Measurements from ENCODE around the gene RNF115. TPM values are rescaled to one million over a fixed set of nuclear protein-coding genes. Genes with fewer than 3 reads are reported as not detected.
"Not testable (repeated sequence)": the region's sequence is repeated elsewhere in the genome, so short reads cannot be mapped to it uniquely, and the experiment has no call there.

RNF115 gene
- total RNA-seq, 2 experiments from 2014 or later: 10.1 TPM

GRCh38 chr1:145849356-145850160 is 25.7 kb upstream of the RNF115 start:
- no peak overlapping the region for H3K27ac Mint-ChIP-seq
- DNase-seq: no peak
- intact Hi-C loops (cut with micrococcal nuclease): no loop called here
- CTCF ChIA-PET: interaction anchor here (0.6 to 9.4 kb wide), 10 partner anchors 8 to 183 kb away, joined by 3 to 158 read pairs (median 4); partner anchors contain the start of genes ITGA10, PIAS3, POLR3C and RNF115
- no peaks in the 10 kb centered on the region for H3K27me3 Mint-ChIP-seq
- POLR2A ChIA-PET: interaction anchor here (2.8 kb wide), 1 partner anchor 9 kb away, joined by 13 read pairs; the partner anchor contains the start of gene PIAS3
- H3K9me3 Mint-ChIP-seq: no peaks in the 10 kb centered on the region
- H3K4me3 Mint-ChIP-seq: no peak overlapping the region
- H3K4me1 Mint-ChIP-seq (ENCODE audit: low read depth): peaks cover 11% of the 10 kb centered on the region
- peaks cover 7% of the 10 kb centered on the region for H3K36me3 Mint-ChIP-seq

GRCh38 chr1:145847827-145848226 is 23.9 kb upstream of the RNF115 start:
- H3K4me1 Mint-ChIP-seq (ENCODE audit: low read depth): peaks cover 11% of the 10 kb centered on the region
- H3K4me3 Mint-ChIP-seq: no peak overlapping the region
- H3K36me3 Mint-ChIP-seq: peaks cover 6% of the 10 kb centered on the region
- ChIA-PET POLR2A (interaction anchor here (2.1 to 2.8 kb wide), 2 partner anchors 9 to 11 kb away, joined by 7 to 13 read pairs; partner anchors contain the start of gene PIAS3), CTCF (interaction anchor here (1.1 to 9.4 kb wide), 10 partner anchors 10 to 167 kb away, joined by 3 to 158 read pairs (median 29); partner anchors contain the start of genes ITGA10, PIAS3, POLR3C and RNF115)
- H3K27ac Mint-ChIP-seq: no peak overlapping the region
- intact Hi-C loops (cut with micrococcal nuclease): no loop called here
- no peaks in the 10 kb centered on the region for H3K27me3 Mint-ChIP-seq
- DNase-seq: no peak
- H3K9me3 Mint-ChIP-seq: no peaks in the 10 kb centered on the region

DNA sequence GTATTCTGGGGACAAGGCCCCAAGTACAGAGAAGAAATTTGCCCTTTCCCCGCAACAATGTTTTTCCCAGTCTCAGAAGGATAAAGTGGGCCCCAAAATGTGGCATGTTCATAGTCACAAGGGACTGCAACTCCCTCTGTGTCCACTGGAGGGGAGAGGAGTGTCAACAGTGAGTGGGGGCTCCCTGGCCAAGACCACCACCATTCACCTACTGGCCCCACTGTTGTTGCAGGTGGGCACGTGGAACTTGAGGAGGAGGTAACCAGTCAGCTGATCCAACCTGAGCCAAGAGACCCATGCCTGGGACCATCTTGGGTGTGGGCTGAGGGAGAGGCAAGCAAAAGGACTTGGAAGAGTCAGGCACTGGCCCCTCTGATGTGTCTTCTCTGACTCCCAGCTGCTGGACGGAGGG is 22.3 kb upstream of the RNF115 start:
- intact Hi-C loops (cut with micrococcal nuclease): loop anchor here (1.0 kb wide), 1 partner anchor 167 kb away; no protein-coding TSS in a partner anchor
- ChIA-PET POLR2A (interaction anchor here (0.6 to 2.6 kb wide), 4 partner anchors 9 to 81 kb away, joined by 3 to 19 read pairs (median 9); partner anchors contain the start of genes PIAS3 and RBM8A), CTCF (interaction anchor here (0.9 to 9.4 kb wide), 28 partner anchors 12 to 381 kb away, joined by 3 to 158 read pairs (median 9); partner anchors contain the start of genes ANKRD35, ITGA10, LIX1L and PIAS3)
- Mint-ChIP-seq H3K27ac (peak overlapping the region; percentile 12), H3K4me1 (ENCODE audit: low read depth) (peaks cover 11% of the 10 kb centered on the region), H3K9me3 (no peaks in the 10 kb centered on the region), H3K27me3 (no peaks in the 10 kb centered on the region), H3K36me3 (peaks cover 10% of the 10 kb centered on the region), H3K4me3 (no peak overlapping the region)
- DNase-seq: peak; percentile 53

- intact Hi-C loops (cut with micrococcal nuclease): loop anchor here (1.0 kb wide), 1 partner anchor 168 kb away; no protein-coding TSS in a partner anchor
- ChIA-PET POLR2A (interaction anchor here (0.6 to 2.6 kb wide), 7 partner anchors 9 to 82 kb away, joined by 3 to 19 read pairs (median 4); partner anchors contain the start of genes PIAS3, POLR3C, RBM8A and RNF115), CTCF (interaction anchor here (0.6 to 9.4 kb wide), 49 partner anchors 12 to 380 kb away, joined by 3 to 158 read pairs (median 6); partner anchors contain the start of genes ANKRD34A, ANKRD35, HJV and ITGA10)
- Mint-ChIP-seq H3K4me1 (ENCODE audit: low read depth) (peaks cover 11% of the 10 kb centered on the region), H3K4me3 (no peak within 1 kb of the TSS), H3K27me3 (no peaks in the 10 kb centered on the region), H3K9me3 (no peaks in the 10 kb centered on the region), H3K36me3 (peaks cover 15% of the 10 kb centered on the region), H3K27ac (peak within 1 kb of the TSS; percentile 12)
- DNase-seq: peak; percentile 80
Observed at GRCh38 chr1:145845514-145846161, 21.7 kb upstream of the RNF115 start, which contains the start of gene NUDT17. Gene NUDT17, plus strand, starts transcription at chr1:145845630. Its CDS starts 11 bp downstream, at chr1:145845641.

- Mint-ChIP-seq H3K36me3 (peaks cover 16% of the 10 kb centered on the region), H3K4me1 (ENCODE audit: low read depth) (peaks cover 11% of the 10 kb centered on the region), H3K4me3 (no peak overlapping the region), H3K9me3 (no peaks in the 10 kb centered on the region), H3K27ac (no peak overlapping the region), H3K27me3 (no peaks in the 10 kb centered on the region)
- DNase-seq: no peak
- intact Hi-C loops (cut with micrococcal nuclease): no loop called here
- CTCF ChIA-PET: interaction anchor here (0.6 to 9.4 kb wide), 48 partner anchors 13 to 192 kb away, joined by 3 to 158 read pairs (median 6); partner anchors contain the start of genes ANKRD34A, ANKRD35, HJV and ITGA10
- POLR2A ChIA-PET: interaction anchor here (0.6 to 2.6 kb wide), 5 partner anchors 13 to 82 kb away, joined by 3 to 19 read pairs (median 4); partner anchors contain the start of genes PIAS3, POLR3C, RBM8A and RNF115
Observed at GRCh38 chr1:145845144-145845513, 21.2 kb upstream of the RNF115 start.

GRCh38 chr1:145843031-145843430 is 19.1 kb upstream of the RNF115 start:
- DNase-seq: no peak
- H3K4me3 Mint-ChIP-seq: no peak overlapping the region
- intact Hi-C loops (cut with micrococcal nuclease): no loop called here
- POLR2A ChIA-PET: no interaction called here
- no peaks in the 10 kb centered on the region for H3K9me3 Mint-ChIP-seq
- peaks cover 11% of the 10 kb centered on the region for H3K4me1 Mint-ChIP-seq (ENCODE audit: low read depth)
- H3K36me3 Mint-ChIP-seq: peaks cover 24% of the 10 kb centered on the region
- no peak overlapping the region for H3K27ac Mint-ChIP-seq
- no peaks in the 10 kb centered on the region for H3K27me3 Mint-ChIP-seq
- CTCF ChIA-PET: interaction anchor here (0.6 to 9.4 kb wide), 4 partner anchors 12 to 192 kb away, joined by 3 to 154 read pairs (median 7); partner anchors contain the start of genes POLR3C and RNF115

DNA sequence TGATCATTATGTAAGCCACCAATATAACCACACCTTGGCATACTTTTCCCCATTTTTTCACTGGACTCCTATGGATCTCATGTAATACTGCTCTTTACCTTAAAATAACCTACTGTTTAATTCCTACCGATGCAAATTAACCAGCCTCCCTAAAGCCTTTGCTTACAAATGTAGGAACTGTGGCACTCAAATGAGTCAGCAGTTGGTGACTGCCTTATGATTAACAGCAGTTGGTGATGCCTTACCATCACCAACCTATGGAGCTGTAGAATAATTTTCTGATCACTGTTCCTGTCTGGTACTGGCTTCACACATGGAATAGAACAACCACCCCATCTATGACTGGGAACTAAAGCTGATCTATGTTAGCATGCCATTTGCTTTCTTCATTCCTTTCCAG is 13.8 kb upstream of the RNF115 start:
- H3K4me3 Mint-ChIP-seq: no peak overlapping the region
- POLR2A ChIA-PET: interaction anchor here (1.1 kb wide), 1 partner anchor 21 kb away, joined by 3 read pairs; the partner anchor contains the start of gene PIAS3
- H3K27ac Mint-ChIP-seq: no peak overlapping the region
- H3K27me3 Mint-ChIP-seq: no peaks in the 10 kb centered on the region
- DNase-seq: no peak
- no peaks in the 10 kb centered on the region for H3K9me3 Mint-ChIP-seq
- peaks cover 42% of the 10 kb centered on the region for H3K36me3 Mint-ChIP-seq
- CTCF ChIA-PET: interaction anchor here (1.3 to 16.5 kb wide), 2 partner anchors 9 to 55 kb away, joined by 3 to 154 read pairs; partner anchors contain the start of gene NUDT17
- intact Hi-C loops (cut with micrococcal nuclease): no loop called here
- H3K4me1 Mint-ChIP-seq (ENCODE audit: low read depth): no peaks in the 10 kb centered on the region

DNA sequence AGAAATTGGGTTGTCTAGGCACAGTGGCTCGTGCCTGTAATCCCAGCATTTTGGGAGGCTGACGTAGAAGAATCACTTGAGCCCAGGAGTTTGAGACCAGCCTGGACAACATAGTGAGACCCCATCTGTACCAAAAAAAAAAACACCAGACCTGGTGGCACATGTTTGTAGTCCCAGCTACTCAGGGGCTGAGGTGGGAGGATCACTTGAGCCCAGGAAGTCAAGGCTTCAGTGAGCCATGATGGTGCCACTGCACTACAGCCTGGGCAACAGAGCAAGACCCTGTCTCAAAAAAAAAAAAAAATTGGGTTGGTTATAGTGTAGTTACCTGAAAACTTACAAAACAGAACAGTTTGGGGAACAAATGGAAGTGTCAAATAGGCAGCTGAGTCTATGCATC is 6.9 kb upstream of the RNF115 start:
- POLR2A ChIA-PET; intact Hi-C loops (cut with micrococcal nuclease); H3K27me3 Mint-ChIP-seq; DNase-seq; H3K9me3 Mint-ChIP-seq; H3K4me3 Mint-ChIP-seq; H3K27ac Mint-ChIP-seq: not testable (repeated sequence)
- H3K36me3 Mint-ChIP-seq: peaks cover 58% of the 10 kb centered on the region
- peaks cover 34% of the 10 kb centered on the region for H3K4me1 Mint-ChIP-seq (ENCODE audit: low read depth)
- CTCF ChIA-PET: interaction anchor here (16.5 kb wide), 1 partner anchor 16 kb away, joined by 154 read pairs; the partner anchor contains the start of gene NUDT17

DNA sequence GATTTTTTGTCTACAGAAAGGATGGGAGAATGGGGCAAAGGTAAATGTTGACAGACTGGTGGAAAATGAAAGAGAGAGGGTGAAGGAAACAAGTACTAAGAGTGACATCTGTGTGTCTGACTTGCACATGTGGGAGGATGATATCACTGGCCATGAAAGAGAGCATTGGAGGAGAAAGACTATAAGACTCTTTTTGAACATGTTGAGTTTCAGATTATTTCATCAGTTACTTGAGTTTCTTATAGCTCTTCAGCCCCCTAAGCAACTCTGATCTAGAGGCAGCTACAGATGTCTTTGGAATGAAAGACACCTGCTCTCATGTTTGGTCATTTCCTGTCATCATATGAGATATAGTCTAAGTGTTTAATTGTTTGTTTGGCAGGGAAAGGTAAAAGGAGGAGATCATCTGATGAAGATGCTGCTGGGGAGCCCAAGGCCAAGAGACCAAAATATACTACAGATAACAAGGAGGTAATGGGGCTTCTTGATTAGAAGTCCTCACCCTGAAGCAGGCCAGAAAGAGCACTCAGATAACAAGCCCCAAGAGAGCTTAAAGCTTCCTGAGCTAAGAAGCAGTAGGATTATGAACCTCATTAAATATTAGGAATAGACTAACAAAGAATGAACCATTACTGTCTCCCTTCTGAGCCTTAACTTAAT is 4.6 kb upstream of the RNF115 start:
- Mint-ChIP-seq H3K9me3 (no peaks in the 10 kb centered on the region), H3K4me1 (ENCODE audit: low read depth) (peaks cover 43% of the 10 kb centered on the region), H3K27ac (peak overlapping the region; percentile 87), H3K27me3 (no peaks in the 10 kb centered on the region), H3K36me3 (peaks cover 60% of the 10 kb centered on the region), H3K4me3 (peak overlapping the region; percentile 17)
- intact Hi-C loops (cut with micrococcal nuclease): loop anchor here (5.0 kb wide), 4 partner anchors 46 to 169 kb away; partner anchors contain the start of genes LIX1L, PEX11B and TXNIP
- CTCF ChIA-PET: interaction anchor here (0.7 to 16.5 kb wide), 4 partner anchors 18 to 189 kb away, joined by 3 to 154 read pairs (median 4); partner anchors contain the start of gene NUDT17
- POLR2A ChIA-PET: interaction anchor here (1.5 to 3.6 kb wide), 3 partner anchors 8 to 31 kb away, joined by 4 to 14 read pairs (median 8); partner anchors contain the start of genes NUDT17 and PIAS3
- DNase-seq: no peak

- intact Hi-C loops (cut with micrococcal nuclease): loop anchor here (5.0 kb wide), 4 partner anchors 46 to 169 kb away; partner anchors contain the start of genes LIX1L, PEX11B and TXNIP
- Mint-ChIP-seq H3K27ac (peak overlapping the region; percentile 87), H3K36me3 (peaks cover 55% of the 10 kb centered on the region), H3K27me3 (no peaks in the 10 kb centered on the region), H3K4me3 (peak overlapping the region; percentile 17), H3K4me1 (ENCODE audit: low read depth) (peaks cover 43% of the 10 kb centered on the region), H3K9me3 (no peaks in the 10 kb centered on the region)
- DNase-seq: no peak
- CTCF ChIA-PET: interaction anchor here (0.7 to 16.5 kb wide), 3 partner anchors 19 to 190 kb away, joined by 3 to 154 read pairs (median 3); partner anchors contain the start of gene NUDT17
- POLR2A ChIA-PET: interaction anchor here (1.1 to 3.6 kb wide), 4 partner anchors 9 to 132 kb away, joined by 4 to 14 read pairs (median 6); partner anchors contain the start of genes NUDT17 and PIAS3
Observed at GRCh38 chr1:145827966-145828365, 4.1 kb upstream of the RNF115 start.
